Neural crest cell (in vitro differentiated cells): Measurements from ENCODE around the gene TGFB1. TPM values are rescaled to one million over a fixed set of nuclear protein-coding genes. Genes with fewer than 3 reads are reported as not detected.

Source experiments
- DNase-seq: peaks from one replicate; pipeline ENCODE4 v3.0.0; 2021; ENCODE audit warnings: low read depth, mixed read lengths, low spot score
- H3K27ac Mint-ChIP-seq: one replicate; pipeline ENCODE4 v1.8.0; 2021; ENCODE audit warnings: mild to moderate bottlenecking, mixed read lengths; ENCODE audit not compliant: unreplicated experiment
- H3K27me3 Mint-ChIP-seq: 2 replicates; pipeline ENCODE4 v1.8.0; 2021; ENCODE audit warnings: low read depth, mild to moderate bottlenecking, mixed read lengths
- H3K36me3 Mint-ChIP-seq: 2 replicates; pipeline ENCODE4 v1.8.0; 2021; ENCODE audit warnings: low read depth, mild to moderate bottlenecking, mixed read lengths
- H3K4me1 Mint-ChIP-seq: 2 replicates; pipeline ENCODE4 v1.8.0; 2021; ENCODE audit warnings: mixed read lengths
- H3K4me3 Mint-ChIP-seq: one replicate; pipeline ENCODE4 v1.8.0; 2021; ENCODE audit warnings: mild to moderate bottlenecking, mixed read lengths
- H3K9me3 Mint-ChIP-seq: 2 replicates; pipeline ENCODE4 v1.8.0; 2021; ENCODE audit warnings: mixed read lengths
- total RNA-seq: library from RNA; stranded (reverse); gene quantifications from 2 replicates; pipeline ENCODE4 v1.2.1, GENCODE V29; 2021
- TF ChIP-seq, protein P1 (sequence below): fragments of 200-600 bp; sonication (generic); conservative IDR thresholded peaks from 2 replicates; pipeline ENCODE4 v1.5.0; 2021; ENCODE audit warnings: antibody characterized with exemption, mild to moderate bottlenecking

The TGFB1 gene
- total RNA-seq, 1 donor from 2014 or later: 2.2 TPM

DNA sequence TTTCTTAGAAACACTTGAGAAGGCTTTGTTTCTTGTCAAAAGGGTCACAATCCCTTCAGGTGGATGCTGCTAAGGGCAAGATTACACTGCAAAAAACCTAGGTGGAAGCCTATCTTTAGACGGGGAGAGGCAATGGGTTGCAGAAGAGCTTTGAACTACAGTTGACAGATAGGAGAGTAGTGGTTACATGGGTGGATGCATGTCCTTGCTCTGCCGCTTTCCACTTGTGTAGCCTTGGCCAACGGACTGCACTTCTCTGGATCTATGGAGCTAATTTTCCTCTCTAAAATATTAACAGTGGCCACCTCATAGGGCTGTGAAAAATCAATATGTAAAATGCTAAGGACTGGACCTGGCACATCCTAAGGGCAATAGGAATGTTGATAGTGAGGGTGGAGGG, 44.9 kb upstream of the TGFB1 start:
- no peaks in the 10 kb centered on the region for H3K9me3 Mint-ChIP-seq
- no peaks in the 10 kb centered on the region for H3K36me3 Mint-ChIP-seq
- H3K27ac Mint-ChIP-seq: peak overlapping the region; percentile 10
- DNase-seq: no peak
- no peaks in the 10 kb centered on the region for H3K27me3 Mint-ChIP-seq
- peak overlapping the region; percentile 97 for H3K4me3 Mint-ChIP-seq
- peaks cover 38% of the 10 kb centered on the region for H3K4me1 Mint-ChIP-seq
- TF ChIP-seq, protein P1, sequence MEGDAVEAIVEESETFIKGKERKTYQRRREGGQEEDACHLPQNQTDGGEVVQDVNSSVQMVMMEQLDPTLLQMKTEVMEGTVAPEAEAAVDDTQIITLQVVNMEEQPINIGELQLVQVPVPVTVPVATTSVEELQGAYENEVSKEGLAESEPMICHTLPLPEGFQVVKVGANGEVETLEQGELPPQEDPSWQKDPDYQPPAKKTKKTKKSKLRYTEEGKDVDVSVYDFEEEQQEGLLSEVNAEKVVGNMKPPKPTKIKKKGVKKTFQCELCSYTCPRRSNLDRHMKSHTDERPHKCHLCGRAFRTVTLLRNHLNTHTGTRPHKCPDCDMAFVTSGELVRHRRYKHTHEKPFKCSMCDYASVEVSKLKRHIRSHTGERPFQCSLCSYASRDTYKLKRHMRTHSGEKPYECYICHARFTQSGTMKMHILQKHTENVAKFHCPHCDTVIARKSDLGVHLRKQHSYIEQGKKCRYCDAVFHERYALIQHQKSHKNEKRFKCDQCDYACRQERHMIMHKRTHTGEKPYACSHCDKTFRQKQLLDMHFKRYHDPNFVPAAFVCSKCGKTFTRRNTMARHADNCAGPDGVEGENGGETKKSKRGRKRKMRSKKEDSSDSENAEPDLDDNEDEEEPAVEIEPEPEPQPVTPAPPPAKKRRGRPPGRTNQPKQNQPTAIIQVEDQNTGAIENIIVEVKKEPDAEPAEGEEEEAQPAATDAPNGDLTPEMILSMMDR: no peak

DNA sequence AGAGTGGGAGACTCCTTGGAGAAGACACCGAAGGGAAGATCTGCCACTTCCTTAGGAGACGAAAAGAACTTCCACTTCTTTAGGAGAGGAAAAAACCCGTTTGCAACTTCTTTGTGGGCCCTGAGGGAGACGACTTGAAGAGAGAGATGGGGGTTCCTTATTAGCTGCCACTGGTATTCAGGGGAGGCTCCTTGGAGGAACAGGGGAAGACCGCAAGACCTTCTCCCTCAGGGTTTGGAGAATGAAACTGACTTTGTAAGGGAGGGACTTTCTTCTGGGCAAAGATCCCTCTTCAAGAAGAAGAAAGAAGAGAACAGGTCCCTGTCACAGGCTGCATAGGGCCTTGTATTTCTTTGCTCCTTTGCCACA, 44.3 kb upstream of the TGFB1 start:
- Mint-ChIP-seq H3K4me3 (peak overlapping the region; percentile 97), H3K27ac (peak overlapping the region; percentile 100), H3K27me3 (no peaks in the 10 kb centered on the region), H3K36me3 (no peaks in the 10 kb centered on the region), H3K9me3 (no peaks in the 10 kb centered on the region), H3K4me1 (peaks cover 38% of the 10 kb centered on the region)
- TF ChIP-seq, protein P1: no peak
- no peak for DNase-seq

DNA sequence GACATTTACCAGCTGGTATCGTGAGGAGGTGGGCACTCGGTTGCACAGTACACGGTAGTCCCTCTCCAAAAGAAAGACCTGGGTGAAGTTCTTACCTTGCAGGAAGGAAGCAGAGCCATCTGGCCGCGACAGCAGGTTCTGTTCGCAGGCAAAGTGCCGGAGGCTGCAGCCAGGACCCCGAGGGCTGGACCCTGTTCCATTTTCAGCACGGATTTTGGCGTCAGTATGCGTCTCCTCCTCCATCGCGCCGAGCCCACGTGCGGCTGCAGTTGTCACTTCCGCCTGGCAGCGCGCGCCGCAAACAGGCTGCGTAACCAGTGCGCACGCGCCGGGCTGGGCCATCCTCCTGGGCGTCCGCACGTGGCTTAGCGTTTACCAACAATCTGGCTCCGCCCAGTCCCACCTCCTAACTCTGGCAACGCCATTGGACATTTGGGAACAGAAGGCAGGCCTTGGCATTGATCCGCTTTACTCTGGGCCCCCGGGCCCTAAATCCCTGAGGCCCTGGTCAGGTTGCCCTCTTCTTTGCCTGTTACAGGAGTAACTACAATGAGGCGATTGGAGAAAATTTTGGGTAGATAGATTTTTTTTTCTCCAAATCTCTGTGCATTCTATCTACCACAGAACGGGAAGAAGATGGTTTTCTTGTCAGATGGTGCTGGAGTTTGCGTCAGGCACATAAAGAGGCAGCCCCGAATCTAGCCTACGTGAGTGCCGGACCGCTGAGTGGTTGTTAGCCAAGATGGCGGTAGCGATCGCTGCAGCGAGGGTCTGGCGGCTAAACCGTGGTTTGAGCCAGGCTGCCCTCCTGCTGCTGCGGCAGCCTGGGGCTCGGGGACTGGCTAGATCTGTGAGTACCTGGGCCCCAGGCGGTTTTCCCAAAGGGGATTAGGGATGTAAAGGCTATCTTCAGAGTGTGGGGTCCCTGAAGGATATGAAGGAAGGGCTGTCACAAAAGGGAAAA, 43.6 kb upstream of the TGFB1 start, which contains the start of the genes BCKDHA and EXOSC5:
BCKDHA (plus strand) TSS at position 733 of the 964 bp plus-strand sequence; CDS start at position 743, 10 bp downstream.
EXOSC5 (minus strand) TSS at position 274 of the 964 bp plus-strand sequence; CDS start at position 243, 31 bp downstream.
- Mint-ChIP-seq H3K9me3 (no peaks in the 10 kb centered on the region), H3K27me3 (no peaks in the 10 kb centered on the region), H3K27ac (peak within 1 kb of the TSS; percentile 100), H3K36me3 (no peaks in the 10 kb centered on the region), H3K4me1 (peaks cover 38% of the 10 kb centered on the region), H3K4me3 (peak within 1 kb of the TSS; percentile 97)
- TF ChIP-seq, protein P1: no peak
- peak; percentile 96 for DNase-seq

DNA sequence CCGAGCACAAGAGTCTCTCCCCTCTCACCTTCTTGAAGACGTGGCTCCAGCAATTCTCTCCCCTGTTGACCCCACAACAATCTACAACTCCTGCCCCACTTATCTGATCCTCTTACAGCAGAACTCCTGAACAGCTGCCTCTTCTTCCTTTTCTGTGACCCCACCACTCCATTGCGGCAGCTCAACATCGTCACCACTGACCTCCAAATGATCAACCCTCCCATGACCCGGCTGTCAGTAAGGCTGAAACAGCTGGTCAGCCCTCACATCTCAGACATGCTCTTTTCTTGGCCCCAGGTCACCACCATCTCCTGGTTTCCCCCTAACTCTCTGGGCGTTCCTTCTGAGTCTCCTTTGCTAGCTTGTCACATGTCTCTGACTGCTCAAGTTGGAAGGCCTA, 41.6 kb upstream of the TGFB1 start:
- Mint-ChIP-seq H3K9me3 (no peaks in the 10 kb centered on the region), H3K4me1 (peaks cover 38% of the 10 kb centered on the region), H3K4me3 (peak overlapping the region; percentile 77), H3K27ac (peak overlapping the region; percentile 70), H3K27me3 (no peaks in the 10 kb centered on the region), H3K36me3 (no peaks in the 10 kb centered on the region)
- no peak for DNase-seq
- TF ChIP-seq, protein P1: no peak

DNA sequence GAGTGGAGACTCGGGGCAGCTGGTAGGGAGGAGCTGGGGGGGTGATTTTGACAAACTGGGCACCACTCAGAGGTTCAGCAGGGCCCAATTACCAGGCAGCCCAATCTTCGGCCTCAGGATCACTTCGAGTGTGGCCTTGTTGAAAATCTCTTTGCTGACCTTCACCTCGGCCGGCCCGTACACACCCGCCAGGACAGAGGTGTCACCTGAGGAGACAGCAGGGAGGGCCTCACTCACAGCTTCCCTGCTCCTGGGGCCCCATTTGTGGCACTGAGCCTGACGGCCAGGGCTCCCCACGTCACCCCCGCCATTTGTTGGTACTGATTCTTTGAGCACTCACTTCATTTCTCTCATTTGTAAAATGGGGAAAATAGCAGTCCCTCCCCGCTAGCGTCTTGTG, 39.1 kb upstream of the TGFB1 start:
- TF ChIP-seq, protein P1: no peak
- no peaks in the 10 kb centered on the region for H3K27me3 Mint-ChIP-seq
- no peaks in the 10 kb centered on the region for H3K36me3 Mint-ChIP-seq
- no peak overlapping the region for H3K27ac Mint-ChIP-seq
- DNase-seq: no peak
- H3K4me3 Mint-ChIP-seq: no peak overlapping the region
- H3K9me3 Mint-ChIP-seq: no peaks in the 10 kb centered on the region
- peaks cover 24% of the 10 kb centered on the region for H3K4me1 Mint-ChIP-seq
